ENCODE measurements around the gene TXNDC9.
"Not testable (repeated sequence)": the region's sequence is repeated elsewhere in the genome, so short reads cannot be mapped to it uniquely, and the experiment has no call there.

TXNDC9 gene, protein sequence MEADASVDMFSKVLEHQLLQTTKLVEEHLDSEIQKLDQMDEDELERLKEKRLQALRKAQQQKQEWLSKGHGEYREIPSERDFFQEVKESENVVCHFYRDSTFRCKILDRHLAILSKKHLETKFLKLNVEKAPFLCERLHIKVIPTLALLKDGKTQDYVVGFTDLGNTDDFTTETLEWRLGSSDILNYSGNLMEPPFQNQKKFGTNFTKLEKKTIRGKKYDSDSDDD

DNA sequence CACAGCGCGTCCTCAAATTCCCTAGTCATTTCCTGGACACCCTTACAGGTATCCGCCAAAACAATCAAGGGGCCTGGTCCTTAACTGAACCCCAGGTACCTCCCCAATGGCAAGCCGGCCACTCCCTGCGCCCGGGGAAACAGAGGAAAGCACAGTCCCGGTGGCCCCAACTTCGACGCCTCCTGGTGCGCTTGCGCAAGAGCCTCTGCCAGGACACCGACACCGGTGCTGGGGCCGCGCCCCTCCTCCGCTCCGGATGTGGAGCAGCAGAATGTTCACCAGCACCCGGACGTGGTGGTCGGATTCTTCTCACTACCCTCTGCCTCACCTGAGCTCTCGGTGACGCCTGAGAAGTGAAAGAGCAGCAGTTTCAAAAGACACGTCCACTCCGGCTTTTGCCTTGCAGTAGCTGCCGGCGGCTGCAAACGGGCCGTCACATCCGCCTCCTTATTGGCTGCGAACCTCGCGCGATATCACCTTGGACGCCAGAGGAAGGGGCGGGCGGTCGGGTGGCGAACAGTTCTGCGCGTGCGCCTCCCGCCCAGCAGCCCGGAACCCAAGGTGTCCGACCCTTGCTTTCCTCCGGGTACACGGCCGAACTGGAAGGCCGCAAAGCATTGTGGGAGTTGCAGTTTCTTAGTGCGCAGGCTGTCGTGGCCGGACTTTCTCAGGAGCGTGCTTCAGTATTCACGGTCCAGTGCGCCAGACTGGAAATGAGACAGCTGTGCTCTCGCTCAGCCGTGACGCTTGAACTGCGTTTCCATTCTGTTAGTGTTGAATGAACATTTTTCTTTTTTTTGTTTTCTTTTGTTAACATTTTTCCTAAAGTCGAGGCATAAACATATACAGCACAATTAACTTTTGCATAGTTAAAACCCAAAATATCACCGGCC, at the start of gene TXNDC9:
Gene TXNDC9, minus strand, starts transcription at position 423 of the 893 bp plus-strand sequence. CDS start 3,123 bp downstream, outside the sequence.
- peak; percentile 99 for DNase-seq

DNA sequence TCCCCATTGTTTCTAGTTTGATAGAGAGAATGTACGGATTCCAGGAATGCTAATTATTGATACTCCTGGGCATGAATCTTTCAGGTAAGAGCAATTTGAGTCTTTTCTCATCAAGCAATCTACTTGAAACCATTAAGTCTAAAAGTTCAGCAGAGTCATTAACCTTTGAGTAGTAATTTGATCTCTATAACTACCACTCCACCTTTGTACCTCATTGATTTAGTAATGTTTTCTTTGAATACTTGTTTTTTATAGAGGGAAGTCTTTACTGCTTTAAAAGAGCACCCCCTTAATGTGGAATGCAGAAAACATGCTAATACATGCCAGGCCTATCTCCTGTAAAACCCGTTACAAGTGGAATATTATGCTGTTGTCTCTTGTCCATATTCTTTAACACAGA, 46.0 kb upstream of the TXNDC9 start:
- no peak for DNase-seq

DNA sequence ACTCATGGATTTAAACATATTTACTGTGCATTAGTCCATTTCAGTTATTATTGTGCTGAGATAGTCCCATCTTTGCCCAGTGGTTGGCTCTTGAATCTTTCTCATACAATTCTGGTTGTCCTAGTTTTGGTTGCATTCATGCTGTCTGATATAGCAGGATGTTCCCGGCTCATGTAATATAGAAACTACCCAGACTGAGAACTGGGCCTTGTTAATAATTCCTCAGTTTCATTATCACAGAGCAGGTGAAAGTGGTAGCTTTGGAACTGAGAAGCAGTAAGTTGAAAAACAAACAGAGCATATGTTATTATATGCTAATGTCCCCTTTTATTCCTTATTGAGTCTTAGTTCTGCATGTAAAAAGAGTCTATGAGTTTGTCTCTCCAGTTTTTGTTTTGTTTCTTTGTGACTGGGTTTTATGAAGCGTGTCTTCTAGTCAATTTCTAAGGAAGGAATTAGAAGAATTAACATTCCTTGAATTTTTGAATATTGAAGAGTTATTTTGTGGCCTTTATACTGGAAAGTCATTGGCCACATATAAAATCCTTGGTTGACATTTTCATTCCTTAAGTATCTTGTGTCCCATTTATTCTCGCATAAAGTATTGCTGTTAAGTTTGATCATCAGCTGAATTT, 44.4 kb upstream of the TXNDC9 start:
- DNase-seq, result no peak

DNA sequence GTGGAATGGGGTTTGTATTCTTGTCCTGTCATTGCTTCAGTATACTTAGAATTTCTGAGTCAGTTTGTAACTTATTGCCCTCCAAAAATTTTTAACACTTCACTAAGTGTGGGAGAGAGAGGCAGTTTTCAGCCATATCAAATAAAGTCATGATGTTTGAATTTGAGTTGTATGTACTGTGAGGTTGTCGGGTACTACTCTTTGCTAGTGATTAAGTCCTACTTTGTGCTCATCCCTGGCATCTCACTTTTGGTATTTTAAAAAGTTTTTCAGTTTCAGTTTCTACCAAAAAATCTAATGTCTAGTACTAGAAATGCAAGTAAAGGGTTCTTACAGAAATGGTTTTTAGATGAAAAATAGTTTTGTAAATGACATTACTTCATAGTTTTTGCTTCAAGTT, 41.7 kb upstream of the TXNDC9 start:
- DNase-seq, result no peak

DNA sequence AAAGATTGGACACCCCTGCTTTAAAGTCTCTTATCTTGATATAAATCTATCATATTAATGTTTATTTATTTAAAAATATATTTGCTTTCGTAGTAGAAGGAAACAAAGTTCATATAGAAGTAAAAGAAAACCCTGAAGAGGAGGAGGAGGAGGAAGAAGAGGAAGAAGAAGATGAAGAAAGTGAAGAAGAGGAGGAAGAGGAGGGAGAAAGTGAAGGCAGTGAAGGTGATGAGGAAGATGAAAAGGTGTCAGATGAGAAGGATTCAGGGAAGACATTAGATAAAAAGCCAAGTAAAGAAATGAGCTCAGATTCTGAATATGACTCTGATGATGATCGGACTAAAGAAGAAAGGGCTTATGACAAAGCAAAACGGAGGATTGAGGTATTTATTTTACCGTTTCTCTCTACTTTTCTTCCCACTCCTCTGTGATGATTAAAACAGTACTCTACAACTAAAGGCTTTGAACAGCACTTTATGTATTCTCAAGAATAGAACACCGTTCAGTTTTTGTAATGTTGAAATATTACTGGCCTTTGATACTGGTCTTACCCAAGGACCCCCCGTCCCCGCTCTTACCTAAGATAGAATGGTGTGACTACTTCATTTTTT, 40.2 kb upstream of the TXNDC9 start:
- no peak for DNase-seq

DNA sequence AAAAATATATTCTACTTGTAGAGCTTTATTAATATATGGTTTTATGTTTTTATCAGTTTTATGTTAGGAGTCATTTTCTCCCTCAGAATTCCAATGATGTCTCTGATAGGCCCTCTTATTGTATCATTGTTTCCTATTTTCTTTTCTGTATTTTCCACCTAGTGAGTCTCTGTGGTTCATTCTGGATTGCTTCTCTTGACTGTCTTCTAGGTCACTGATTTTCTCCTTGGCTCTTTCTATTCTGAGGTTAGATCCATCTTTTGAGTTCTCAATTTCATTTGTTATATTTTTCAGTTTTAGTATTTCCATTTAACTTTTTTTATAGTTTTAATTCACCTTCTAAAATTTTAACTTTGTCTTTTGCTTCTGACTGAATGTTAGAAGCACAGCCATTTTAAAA, 38.6 kb upstream of the TXNDC9 start:
- DNase-seq, result no peak

DNA sequence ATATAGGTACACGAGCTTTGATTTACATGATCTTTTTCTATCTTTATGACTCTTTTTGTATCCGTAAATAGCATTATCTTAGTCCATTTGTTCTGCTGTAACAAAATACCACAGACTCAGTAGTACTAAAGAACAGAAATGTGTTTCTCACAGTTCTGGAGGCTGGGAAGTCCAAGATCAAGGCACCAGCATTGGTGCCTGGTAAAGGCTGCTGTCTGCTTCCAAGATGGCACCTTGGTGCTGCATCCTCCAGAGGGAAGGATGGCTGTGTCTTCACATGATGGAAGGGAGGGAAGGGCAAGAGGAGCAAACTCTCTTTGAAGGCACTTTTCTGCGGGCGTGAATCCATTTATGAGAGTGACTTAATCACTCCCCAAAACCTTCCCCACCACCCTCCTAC, 37.0 kb upstream of the TXNDC9 start:
- DNase-seq, result no peak

DNA sequence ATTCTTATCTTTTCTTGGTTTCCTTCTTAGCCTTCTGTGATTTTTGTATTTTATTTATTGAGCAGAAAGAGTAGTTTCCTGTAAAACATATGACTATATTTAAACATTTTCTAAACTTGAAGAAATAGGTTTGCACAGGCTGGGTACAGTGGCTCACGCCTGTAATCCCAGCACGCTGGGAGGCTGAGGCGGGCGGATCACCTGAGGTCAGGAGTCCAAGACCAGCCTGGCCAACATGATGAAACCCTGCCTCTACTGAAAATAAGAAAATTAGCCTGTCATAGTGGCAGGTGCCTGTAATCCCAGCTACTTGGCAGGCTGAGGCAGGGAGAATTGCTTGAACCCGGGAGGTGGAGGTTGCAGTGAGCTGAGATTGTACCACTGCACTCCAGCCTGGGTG, 32.7 kb upstream of the TXNDC9 start:
- DNase-seq, result not testable (repeated sequence)

DNA sequence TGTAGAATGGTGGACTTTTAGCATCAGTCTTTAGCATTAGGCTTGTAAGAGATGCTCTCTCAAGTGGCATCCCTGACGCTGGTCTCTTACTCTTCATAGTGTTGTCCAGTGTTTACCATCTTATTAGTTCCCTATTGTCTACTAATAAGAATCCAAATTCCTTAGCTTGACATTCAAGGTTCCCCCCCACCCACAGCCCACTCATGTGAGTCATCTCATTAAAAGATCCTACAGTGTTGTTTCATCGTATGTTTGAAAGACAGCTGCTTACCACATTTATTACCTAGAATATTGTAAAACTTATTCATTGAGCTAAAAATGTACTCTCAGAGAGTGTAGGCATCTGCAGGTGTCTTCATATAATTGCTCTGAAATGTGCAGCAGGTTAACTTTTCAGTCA, 29.5 kb upstream of the TXNDC9 start:
- DNase-seq, result no peak

DNA sequence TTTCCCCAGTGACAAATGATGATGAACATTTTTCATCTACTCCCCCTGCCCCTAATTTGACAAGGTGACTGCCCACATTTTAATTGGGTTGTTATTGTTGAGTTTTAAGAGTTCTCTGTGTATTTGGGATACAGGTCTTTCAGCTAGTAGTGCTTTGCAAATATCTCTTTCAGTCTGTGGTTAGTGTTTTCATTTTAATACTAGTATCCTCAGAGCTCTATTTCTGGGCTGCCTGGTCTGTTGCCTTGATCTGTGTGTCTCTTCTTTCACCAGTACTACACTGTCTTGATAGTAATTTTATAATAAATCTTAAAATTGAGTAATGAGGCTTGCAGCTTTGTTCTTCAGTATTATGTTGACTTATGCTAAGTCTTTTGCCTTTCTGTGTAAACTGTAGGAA, 20.7 kb upstream of the TXNDC9 start:
- no peak for DNase-seq

DNA sequence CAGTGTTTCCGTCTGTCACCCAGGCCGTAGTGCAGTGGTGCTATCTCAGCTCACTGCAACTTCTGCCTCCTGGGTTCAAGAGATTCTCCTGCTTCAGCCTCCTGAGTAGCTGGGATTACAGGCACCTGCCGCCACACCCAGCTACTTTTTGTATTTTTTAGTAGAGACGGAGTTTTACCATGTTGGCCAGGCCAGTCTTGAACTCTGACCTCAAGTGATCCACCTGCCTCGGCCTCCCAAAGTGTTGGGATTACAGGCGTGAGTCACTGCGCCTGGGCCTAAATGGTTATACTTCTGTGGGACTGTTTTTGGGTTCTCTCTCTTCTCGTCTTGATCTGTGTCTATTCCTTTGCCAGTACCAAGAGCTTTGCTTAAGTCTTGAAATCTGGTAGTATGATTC, 18.7 kb upstream of the TXNDC9 start:
- DNase-seq, result not testable (repeated sequence)

DNA sequence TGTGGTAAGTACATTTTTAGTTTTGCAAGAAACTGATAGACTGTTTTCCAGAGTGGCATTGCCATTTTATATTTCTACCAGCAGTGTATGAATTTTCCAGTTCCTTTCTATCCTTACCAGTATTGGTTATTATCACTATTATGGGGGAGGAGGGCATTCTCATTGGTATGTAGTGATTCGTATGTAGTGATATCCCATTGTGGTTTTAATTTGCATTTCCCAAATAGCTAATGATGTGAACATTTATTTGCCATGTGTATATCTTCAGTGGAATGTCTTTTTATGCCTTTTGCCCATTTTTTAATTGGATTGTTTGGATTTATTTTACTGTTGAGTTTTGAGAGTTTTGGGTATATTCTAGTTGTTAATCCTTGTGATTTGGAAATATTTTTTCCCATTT, 17.9 kb upstream of the TXNDC9 start:
- DNase-seq, result no peak

DNA sequence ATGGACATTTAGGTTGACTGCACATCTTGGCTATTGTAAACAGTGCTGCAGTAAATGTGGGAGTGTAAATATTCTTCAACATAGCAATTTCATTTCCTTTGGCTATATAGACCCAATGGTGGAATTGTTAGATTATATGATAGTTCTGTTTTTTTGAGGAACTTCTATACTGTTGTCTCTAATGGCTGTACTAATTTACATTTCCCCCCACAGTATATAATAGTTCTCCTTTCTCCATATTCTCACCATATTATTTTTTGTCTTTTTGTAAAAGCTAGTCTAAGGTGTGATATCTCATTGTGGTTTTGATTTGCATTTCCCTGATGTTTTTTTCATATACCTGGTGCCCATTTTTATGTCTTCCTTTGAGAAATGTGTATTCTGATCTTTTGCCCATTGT, 14.1 kb upstream of the TXNDC9 start:
- no peak for DNase-seq

DNA sequence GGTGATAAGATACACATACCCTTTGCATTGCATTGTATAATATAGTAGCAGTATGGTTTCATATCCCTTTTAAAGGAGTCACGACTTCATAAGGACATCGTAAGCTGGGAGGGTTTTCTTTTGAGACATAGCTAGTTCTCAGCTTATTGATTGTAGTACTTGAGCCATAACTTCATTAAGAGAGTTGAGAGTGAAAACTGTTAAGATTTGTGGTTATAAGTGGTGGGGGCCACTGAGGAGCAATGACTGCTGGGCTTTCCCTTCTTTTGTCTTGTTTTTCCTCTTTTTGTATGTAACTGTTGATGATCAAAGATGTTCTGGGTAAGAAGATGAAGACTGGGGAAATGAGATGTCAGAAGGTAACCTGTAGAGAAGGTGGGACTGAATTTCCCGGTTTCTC, 12.0 kb upstream of the TXNDC9 start:
- peak; percentile 3 for DNase-seq

DNA sequence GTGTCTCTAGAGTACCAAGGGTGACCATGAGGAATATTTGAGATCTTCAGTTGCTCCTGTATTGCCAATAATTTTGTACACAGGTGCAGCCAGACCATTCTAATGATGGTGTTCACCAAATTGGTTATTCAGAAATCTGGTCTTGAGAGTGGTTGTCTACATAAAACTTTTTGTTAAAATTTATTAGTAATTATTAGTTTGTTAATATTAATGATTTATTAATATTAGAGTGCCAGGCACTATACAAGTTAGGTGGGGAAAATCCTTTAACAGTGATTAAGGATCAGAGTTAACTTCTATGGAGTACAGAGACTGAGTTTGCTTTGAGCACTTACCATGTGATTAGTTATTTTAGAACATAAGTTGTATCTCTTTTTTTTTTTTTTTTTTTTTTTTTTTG, 10.1 kb upstream of the TXNDC9 start:
- no peak for DNase-seq

DNA sequence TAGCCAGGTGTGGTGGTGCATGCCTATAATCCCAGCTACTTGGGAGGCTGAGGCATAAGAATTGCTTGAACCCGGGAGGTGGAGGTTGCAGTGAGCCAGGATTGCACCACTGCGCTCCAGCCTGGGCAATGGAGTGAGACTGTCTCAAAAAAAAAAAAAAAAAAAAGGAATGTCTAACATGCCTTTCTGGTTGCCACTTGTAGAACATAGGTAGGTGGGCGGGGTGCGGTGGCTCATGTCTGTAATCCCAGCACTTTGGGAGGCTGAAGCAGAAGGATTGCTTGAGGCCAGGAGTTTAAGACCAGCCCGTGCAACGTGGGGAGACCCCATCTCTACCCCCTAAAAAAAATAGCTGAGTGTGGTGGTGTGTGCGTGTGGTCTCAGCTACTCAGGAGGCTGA, 9.3 kb upstream of the TXNDC9 start:
- not testable (repeated sequence) for DNase-seq

DNA sequence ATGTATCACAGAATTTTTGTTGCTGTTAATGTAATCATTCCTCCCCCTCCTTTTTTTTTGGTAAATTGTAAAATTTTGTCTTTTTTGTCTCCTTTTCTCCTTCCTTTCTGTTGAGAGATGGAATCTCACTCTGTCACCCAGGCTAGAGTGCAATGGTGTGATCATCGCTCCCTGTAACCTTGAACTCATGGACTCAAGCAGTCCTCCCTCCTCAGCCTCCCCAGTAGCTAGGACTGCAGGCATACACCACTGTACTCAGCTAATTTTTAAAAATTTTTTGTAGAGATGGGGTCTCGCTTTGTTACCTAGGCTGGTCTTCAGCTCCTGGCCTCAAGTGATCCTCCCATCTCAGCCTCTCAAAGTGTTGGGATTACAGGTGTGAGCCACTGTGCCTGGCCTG, 6.4 kb upstream of the TXNDC9 start:
- DNase-seq, result no peak

DNA sequence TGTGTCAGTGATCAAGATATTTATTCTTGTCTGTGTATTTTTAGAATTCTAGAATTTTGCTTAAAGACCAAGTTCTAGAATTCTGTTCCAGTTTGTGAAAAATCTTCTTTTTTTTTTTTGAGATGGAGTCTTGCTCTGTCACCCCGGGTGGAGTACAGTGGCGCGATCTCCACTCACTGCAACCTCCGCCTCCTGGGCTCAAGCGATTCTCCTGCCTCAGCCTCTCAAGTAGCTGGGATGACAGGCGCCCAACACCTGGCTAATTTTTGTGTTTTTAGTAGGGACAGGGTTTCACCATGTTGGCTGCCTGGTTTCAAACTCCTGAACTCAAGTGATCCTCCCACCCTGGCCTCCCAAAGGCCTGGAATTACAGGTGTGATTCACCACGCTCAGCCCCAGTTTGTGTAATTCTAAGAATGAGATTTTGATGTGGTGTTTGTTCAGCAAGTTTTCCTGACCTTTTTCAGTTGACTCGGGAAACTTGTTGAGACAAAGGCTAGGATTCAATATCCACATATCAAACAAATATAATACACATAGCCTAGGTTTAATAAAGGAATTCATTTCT, 4.6 kb upstream of the TXNDC9 start:
- no peak for DNase-seq

DNA sequence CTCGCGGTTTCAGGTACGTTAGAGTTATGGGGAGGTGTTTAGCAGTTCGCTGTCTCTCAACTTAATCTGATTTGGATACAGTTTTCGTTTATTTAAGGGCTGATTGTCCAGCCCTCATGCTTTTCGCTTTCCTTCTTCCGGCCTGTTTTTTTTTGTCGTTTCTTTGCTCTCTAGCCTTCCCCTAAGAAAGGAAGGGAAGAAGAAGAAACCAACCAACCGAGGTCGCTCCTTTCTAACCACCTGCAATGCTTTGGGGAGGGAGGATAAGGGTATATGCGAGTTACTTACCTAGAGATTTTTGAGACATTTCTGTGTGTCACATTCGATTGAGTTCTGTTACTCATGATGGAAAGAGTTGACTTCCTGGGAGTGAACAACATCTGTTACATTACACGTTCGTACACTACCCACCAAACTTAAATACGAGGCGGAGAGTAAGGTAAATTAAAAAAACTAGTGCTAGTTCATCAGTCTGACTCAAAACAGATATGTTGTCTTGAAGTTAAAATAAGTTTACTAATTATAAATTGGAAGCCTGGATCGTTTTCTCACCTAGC, 2.0 kb upstream of the TXNDC9 start:
- peak; percentile 44 for DNase-seq

DNA sequence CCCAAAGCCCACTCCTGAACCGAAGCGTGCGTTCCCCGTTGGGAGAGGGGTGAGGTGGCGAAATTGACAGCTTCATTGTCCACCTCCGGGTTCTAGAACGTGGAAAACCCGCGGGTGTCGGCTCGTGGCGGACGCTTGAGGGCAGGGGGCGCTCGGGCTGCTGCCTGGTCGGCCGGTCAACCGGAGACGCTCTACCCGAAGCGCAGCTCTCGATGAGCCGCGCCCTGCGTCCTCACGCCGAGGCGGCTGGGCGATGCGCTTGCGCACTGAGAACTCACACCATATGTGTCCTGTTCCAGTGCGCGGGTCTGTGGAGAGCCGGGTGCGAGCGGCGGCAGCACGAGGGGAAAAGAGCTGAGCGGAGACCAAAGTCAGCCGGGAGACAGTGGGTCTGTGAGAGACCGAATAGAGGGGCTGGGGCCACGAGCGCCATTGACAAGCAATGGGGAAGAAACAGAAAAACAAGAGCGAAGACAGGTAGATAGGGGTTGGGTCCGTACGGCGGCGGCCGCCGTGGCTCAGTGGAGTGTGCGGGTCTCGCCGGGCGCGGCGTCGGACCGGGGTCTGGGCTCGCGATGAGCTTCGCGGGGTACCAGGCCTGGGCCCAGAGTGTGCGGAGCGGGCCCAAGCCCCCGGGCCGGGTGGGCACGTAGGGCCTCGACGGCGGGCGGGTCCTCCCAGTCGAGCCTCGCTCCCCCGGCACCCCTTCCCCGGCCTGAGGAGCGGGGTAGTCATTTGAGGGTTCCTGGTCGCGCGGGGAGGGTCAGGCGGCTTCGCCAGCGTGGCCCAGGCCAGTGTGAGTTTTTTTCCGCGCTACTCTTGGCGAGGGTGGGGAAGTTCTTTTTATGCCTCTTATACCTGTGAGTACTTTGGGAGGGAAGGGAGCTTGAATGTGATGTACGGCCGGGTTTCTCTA, 1.2 kb upstream of the TXNDC9 start, which contains the start of gene EIF5B:
Gene EIF5B, plus strand, starts transcription at position 277 of the 916 bp plus-strand sequence. Its CDS starts 166 bp downstream, at position 443.
- peak; percentile 94 for DNase-seq

DNA sequence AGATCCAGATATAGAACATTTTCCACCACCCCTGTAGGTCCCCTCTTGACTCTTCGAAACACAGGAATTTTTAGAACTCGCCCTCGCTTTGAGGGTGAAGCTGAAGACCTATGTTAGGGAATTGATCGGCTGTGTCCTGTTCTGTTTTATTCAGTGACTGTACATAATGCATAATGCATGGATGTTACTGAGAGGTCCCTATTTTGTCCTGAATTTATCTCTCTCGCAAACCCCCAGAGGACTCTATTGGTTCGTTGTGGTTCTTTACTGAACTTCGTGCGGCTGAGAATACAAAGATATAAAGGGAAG, 625 bp upstream of the TXNDC9 start:
- no peak for DNase-seq

DNA sequence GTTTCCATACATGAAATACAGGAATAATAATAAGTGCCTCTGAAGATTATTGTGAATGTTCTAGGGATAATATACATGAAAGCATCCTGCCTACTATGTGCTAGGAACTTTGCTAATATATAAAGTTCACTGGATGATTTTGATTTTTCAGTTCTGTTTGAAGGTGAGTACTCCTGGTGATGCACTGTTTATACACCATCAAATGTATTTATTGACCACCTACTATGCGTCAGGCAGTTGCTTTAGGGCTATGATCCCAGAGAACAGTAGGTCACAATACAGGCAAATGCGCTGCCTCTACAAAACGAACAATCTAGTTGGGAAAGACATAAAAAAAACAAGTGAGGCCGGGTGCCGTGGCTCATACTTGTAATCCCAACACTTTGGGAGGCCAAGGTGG, 10.7 kb downstream of the TXNDC9 start:
- no peak for DNase-seq

Data from CD4-positive, alpha-beta T cell treated with Interleukin-17A for 1 hour (primary cell).